ENCODE data around the gene LCE2B.

DNA sequence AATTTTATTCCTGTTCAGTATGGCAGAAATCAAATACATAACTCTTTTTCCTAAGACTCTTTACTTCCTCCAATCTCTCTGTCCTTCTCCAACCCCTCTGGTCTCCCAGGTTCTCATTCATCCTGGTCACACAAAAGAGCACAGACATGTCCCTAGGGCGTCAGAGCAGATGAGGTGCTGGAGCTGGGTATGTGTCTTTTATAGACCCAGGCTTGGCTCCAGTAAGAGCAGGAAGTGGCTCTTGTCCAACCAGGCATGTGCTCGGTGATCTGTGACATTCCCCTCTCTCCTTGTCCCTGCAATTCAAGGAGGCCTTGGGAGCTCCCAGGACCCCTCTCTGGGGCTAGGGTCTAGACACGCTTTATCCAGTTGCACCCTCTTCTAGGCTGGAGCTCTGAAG lies 40.8 kb upstream of the LCE2B start:
- TF ChIP-seq, protein P1, sequence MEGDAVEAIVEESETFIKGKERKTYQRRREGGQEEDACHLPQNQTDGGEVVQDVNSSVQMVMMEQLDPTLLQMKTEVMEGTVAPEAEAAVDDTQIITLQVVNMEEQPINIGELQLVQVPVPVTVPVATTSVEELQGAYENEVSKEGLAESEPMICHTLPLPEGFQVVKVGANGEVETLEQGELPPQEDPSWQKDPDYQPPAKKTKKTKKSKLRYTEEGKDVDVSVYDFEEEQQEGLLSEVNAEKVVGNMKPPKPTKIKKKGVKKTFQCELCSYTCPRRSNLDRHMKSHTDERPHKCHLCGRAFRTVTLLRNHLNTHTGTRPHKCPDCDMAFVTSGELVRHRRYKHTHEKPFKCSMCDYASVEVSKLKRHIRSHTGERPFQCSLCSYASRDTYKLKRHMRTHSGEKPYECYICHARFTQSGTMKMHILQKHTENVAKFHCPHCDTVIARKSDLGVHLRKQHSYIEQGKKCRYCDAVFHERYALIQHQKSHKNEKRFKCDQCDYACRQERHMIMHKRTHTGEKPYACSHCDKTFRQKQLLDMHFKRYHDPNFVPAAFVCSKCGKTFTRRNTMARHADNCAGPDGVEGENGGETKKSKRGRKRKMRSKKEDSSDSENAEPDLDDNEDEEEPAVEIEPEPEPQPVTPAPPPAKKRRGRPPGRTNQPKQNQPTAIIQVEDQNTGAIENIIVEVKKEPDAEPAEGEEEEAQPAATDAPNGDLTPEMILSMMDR (conservative IDR thresholded peaks at IDR 0.05 in 1 of 2, IDR thresholded peaks at IDR 0.05 in 1 of 2; ENCODE audit: low read depth in 1 of 2, low read length in 2 of 2) = no peak
- no peak for TF ChIP-seq EZH2 (IDR thresholded peaks at IDR 0.05; ENCODE audit: low read length, missing control alignments)
